PC-3 (cell line): Measurements from ENCODE around the gene SORL1. TPM values are rescaled to one million over a fixed set of nuclear protein-coding genes. Genes with fewer than 3 reads are reported as not detected.

Experiments
- ATAC-seq: fragments of 200-7000 bp; cut with Tn5 transposase; 2 replicates; pipeline ENCODE4 v1.9.1; 2020; ENCODE audit warnings: mild to moderate bottlenecking, moderate library complexity
- BruUV-seq: library from RNA; stranded (reverse); fragments of 400-500 nt; replicated peaks from 2 replicates; lab custom pipeline; 2021; lab: Mats Ljungman, UMichigan
- CTCF ChIA-PET: fragments of 300-600 bp; sonication (Branson Sonifier 250); formaldehyde crosslinking; loops from one replicate; lab custom pipeline; 2022; ENCODE audit warnings: antibody characterized with exemption; lab: Charles Lee
- POLR2A ChIA-PET: fragments of 300-600 bp; sonication (Branson Sonifier 250); formaldehyde crosslinking; loops from one replicate; lab custom pipeline; 2022; ENCODE audit warnings: antibody characterized with exemption; ENCODE audit not compliant: unreplicated experiment; lab: Charles Lee
- DNase-seq: peaks from one replicate; pipeline ENCODE4 v3.0.0-alpha.2; 2015
- H2AFZ ChIP-seq: fragments of 300-600 bp; sonication (generic); 2 replicates; pipeline ENCODE4 v1.6.0; 2016; ENCODE audit warnings: antibody characterized with exemption, low read length
- H3F3A ChIP-seq: fragments of 300-600 bp; sonication (generic); one replicate; pipeline ENCODE4 v1.6.0; 2017; ENCODE audit warnings: antibody characterized with exemption, low read length, control low read depth, mild to moderate bottlenecking; ENCODE audit not compliant: unreplicated experiment
- H3K27ac ChIP-seq: fragments of 300-600 bp; sonication (generic); 2 replicates; pipeline ENCODE4 v1.5.1; 2016; ENCODE audit warnings: mild to moderate bottlenecking, low read length
- H3K27me3 ChIP-seq: fragments of 300-600 bp; sonication (generic); 2 replicates; pipeline ENCODE4 v1.6.1; 2016; ENCODE audit warnings: low read length, mixed read lengths
- H3K36me3 ChIP-seq: fragments of 300-600 bp; sonication (generic); 2 replicates; pipeline ENCODE4 v1.6.1; 2016; ENCODE audit warnings: low read depth, mixed run types, low read length, mixed read lengths
- H3K4me1 ChIP-seq: fragments of 300-600 bp; sonication (generic); 2 replicates; pipeline ENCODE4 v1.5.1; 2016; ENCODE audit warnings: low read length; ENCODE audit not compliant: insufficient read depth
- H3K4me2 ChIP-seq: fragments of 300-600 bp; sonication (generic); 2 replicates; pipeline ENCODE4 v1.6.0; 2016; ENCODE audit warnings: low read length
- H3K4me3 ChIP-seq: fragments of 300-600 bp; sonication (generic); 2 replicates; pipeline ENCODE4 v1.5.1; 2016; ENCODE audit warnings: mild to moderate bottlenecking, low read length, mixed read lengths
- H3K79me2 ChIP-seq: fragments of 300-600 bp; sonication (generic); 2 replicates; pipeline ENCODE4 v1.6.1; 2017; ENCODE audit warnings: low read length, mixed read lengths
- H3K9ac ChIP-seq: fragments of 300-600 bp; sonication (generic); 2 replicates; pipeline ENCODE4 v1.6.0; 2016; ENCODE audit warnings: mild to moderate bottlenecking, low read length
- H3K9me2 ChIP-seq: fragments of 300-600 bp; sonication (generic); replicated peaks from 2 replicates; pipeline ENCODE4 v1.6.1; 2016; ENCODE audit warnings: mixed run types, low read length, mixed read lengths
- H3K9me3 ChIP-seq: fragments of 300-600 bp; sonication (generic); 2 replicates; pipeline ENCODE4 v1.6.1; 2016; ENCODE audit warnings: low read length, mixed read lengths
- H4K20me1 ChIP-seq: fragments of 300-600 bp; sonication (generic); 2 replicates; pipeline ENCODE4 v1.6.1; 2016; ENCODE audit warnings: low read length, mixed read lengths
- CTCF ChIP-seq: fragments of 300-600 bp; sonication (generic); conservative IDR thresholded peaks from 2 replicates; pipeline ENCODE4 v1.5.1; 2017; ENCODE audit warnings: antibody characterized with exemption, low read depth, mild to moderate bottlenecking, low read length
- EZH2 ChIP-seq: fragments of 300-600 bp; sonication (generic); IDR thresholded peaks from one replicate; pipeline ENCODE4 v1.6.1; 2017; ENCODE audit warnings: antibody characterized with exemption, mild to moderate bottlenecking, low read length; ENCODE audit not compliant: unreplicated experiment
- EZH2phosphoT487 ChIP-seq: fragments of 300-600 bp; sonication (generic); IDR thresholded peaks from 2 replicates; pipeline ENCODE4 v1.6.1; 2018; ENCODE audit warnings: mild to moderate bottlenecking, antibody characterized with exemption, low read length, borderline replicate concordance
- intact Hi-C: fragments of 100-400 bp; cut with micrococcal nuclease; formaldehyde crosslinking; loops from 2 replicates; pipeline ENCODE4 v1.9.0; 2023
- total RNA-seq: library from RNA; depleted of rRNA; stranded (reverse); fragments of >200 nt; gene quantifications from 2 replicates; pipeline ENCODE4 v1.2.3, GENCODE V29; 2014

Gene SORL1
- total RNA-seq, 1 experiment from 2014 or later = 53.7 TPM

DNA sequence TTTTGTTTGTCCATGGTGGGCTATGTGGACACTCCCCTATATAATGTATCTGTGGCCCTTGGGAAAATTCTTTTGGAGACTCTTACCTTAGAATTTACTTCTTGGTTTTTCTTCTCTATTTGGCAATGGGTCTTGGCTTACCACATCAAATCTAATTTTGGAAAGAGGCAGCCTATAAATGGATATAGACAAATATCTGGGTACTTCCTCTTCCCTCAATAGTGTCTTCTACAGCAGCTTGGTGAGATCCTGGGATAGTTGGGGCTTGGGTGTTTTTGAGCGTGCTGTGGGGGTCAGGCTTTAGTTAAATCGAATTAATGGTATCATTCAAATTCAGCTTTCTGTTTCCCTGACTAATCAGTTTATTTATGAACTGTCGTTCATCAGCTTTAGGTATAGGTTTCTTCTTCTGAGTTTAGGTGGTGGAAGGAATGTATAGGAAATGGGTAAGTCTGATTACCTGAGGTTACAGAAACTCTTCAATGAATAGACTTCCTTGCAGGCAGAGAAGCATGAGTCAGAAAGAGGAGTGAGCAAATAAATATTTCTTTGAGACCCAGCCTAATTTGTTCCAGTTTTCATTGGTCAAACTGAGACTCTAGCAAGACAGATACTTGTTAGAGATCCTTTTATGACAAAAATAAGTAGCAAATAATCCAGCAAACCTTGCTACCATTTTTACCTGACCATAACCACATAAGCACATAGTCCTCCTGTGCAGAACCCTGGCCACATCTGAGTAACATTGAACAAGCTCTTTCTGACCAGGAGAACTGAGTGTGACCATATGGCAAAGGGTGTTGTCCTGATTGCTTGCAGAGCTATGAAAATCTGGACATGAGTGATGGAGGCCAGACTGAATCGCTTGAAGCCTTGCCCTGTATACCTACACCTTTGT is 69.3 kb downstream of the SORL1 start:
- Histone ChIP-seq H3K79me2 (no peaks in the 10 kb centered on the region), H3K9ac (no peak overlapping the region), H2AFZ (no peak overlapping the region), H3K9me3 (0 out of 2 replicates have a peak, but pooled peaks cover 4% of the 10 kb centered on the region), H3K4me3 (no peak overlapping the region), H4K20me1 (no peaks in the 10 kb centered on the region), H3K27me3 (no peaks in the 10 kb centered on the region), H3K27ac (peak overlapping the region; percentile 7; the same call in 1 of the 2 replicates), H3K4me2 (0 out of 2 replicates have a peak overlapping the region, but pooled peaks have one; percentile 16), H3F3A (no peaks in the 10 kb centered on the region), H3K9me2 (no peaks in the 10 kb centered on the region), H3K4me1 (peaks cover 21% of the 10 kb centered on the region), H3K36me3 (peaks cover 13% of the 10 kb centered on the region)
- peak; percentile 73 for DNase-seq
- CTCF ChIA-PET = no interaction called here
- TF ChIP-seq CTCF (no peak), EZH2 (no peak), EZH2phosphoT487 (no peak)
- peak; percentile 98 for ATAC-seq
- TSS peak; percentile 25 for BruUV-seq
- POLR2A ChIA-PET = no interaction called here
- intact Hi-C loops = loop anchor here (5.0 kb wide), 1 partner anchor 54 kb away; no protein-coding TSS in a partner anchor

- Histone ChIP-seq H3K4me3 (no peak overlapping the region), H3K27ac (peak overlapping the region; percentile 7; the same call in 1 of the 2 replicates), H3K4me2 (no peak overlapping the region), H3K4me1 (peaks cover 21% of the 10 kb centered on the region), H3K9me3 (0 out of 2 replicates have a peak, but pooled peaks cover 4% of the 10 kb centered on the region), H3K79me2 (no peaks in the 10 kb centered on the region), H3K27me3 (no peaks in the 10 kb centered on the region), H3K9me2 (no peaks in the 10 kb centered on the region), H4K20me1 (no peaks in the 10 kb centered on the region), H3K9ac (no peak overlapping the region), H2AFZ (no peak overlapping the region), H3F3A (no peaks in the 10 kb centered on the region), H3K36me3 (peaks cover 13% of the 10 kb centered on the region)
- no TSS peak for BruUV-seq
- TF ChIP-seq EZH2phosphoT487 = no peak
- TF ChIP-seq CTCF = no peak
- TF ChIP-seq EZH2 = no peak
- ATAC-seq = no peak
- CTCF ChIA-PET = no interaction called here
- POLR2A ChIA-PET = no interaction called here
- intact Hi-C loops = loop anchor here (5.0 kb wide), 1 partner anchor 55 kb away; no protein-coding TSS in a partner anchor
- DNase-seq = peak; percentile 14
Observed at GRCh38 chr11:121522043-121522941, 70.2 kb downstream of the SORL1 start.
